HCT116 (cell line): Measurements from ENCODE around the gene PPP6R3. TPM values are rescaled to one million over a fixed set of nuclear protein-coding genes. Genes with fewer than 3 reads are reported as not detected.

Source experiments
- ATAC-seq: fragments of 200-7000 bp; cut with Tn5 transposase; 2 replicates; pipeline ENCODE4 v1.9.1; 2020; ENCODE audit warnings: mild to moderate bottlenecking, moderate library complexity
- BruUV-seq: library from RNA; stranded (reverse); fragments of 400-500 nt; replicated peaks from 2 replicates; lab custom pipeline; 2021; lab: Mats Ljungman, UMichigan
- CTCF ChIA-PET: fragments of 300-600 bp; sonication (Branson Sonifier 250); formaldehyde crosslinking; loops from one replicate; lab custom pipeline; 2021; ENCODE audit warnings: antibody characterized with exemption; lab: Charles Lee
- POLR2A ChIA-PET: fragments of 300-600, 350-600 bp; sonication (Branson Sonifier 250); formaldehyde crosslinking; loops from one replicate; lab custom pipeline; 2021; ENCODE audit warnings: antibody characterized with exemption; lab: Charles Lee
- RAD21 ChIA-PET, 2 experiments: fragments of 300-600 bp; sonication (Branson Sonifier 250); formaldehyde crosslinking; loops; one replicate each; lab custom pipeline; 2023; ENCODE audit warnings: low total read pairs in 2 of 2; ENCODE audit not compliant: uncharacterized antibody in 2 of 2, unreplicated experiment in 2 of 2, low non-redundant PET in 1 of 2; lab: Charles Lee
- DNase-seq: peaks from one replicate; pipeline ENCODE4 v3.0.0-alpha.2; 2010; ENCODE audit warnings: low read depth, low spot score
- H2AFZ ChIP-seq: fragments of 200-600 bp; shearing (Covaris generic), sonication (generic); 2 replicates; pipeline ENCODE4 v1.6.1; 2017; ENCODE audit warnings: low read depth, mixed run types, mixed read lengths, antibody characterized with exemption, low read length; ENCODE audit not compliant: poor library complexity, severe bottlenecking
- H3K27ac ChIP-seq: 2 replicates; pipeline ENCODE4 v1.5.1; 2012; ENCODE audit warnings: low read depth, low read length
- H3K27me3 ChIP-seq: fragments of 200-600 bp; sonication (generic); 2 replicates; pipeline ENCODE4 v1.6.1; 2016; ENCODE audit warnings: mixed run types, low read length, mixed read lengths; ENCODE audit not compliant: insufficient read depth
- H3K36me3 ChIP-seq, 2 experiments: fragments of 200-500 bp in 1 of 2; fragments of 200-600 bp in 1 of 2; sonication (Bioruptor generic) in 1 of 2; sonication (generic) in 1 of 2; 2 replicates each; pipeline versions ENCODE4 v1.5.1 to v1.6.1; 2014 to 2016; ENCODE audit warnings: low read length in 2 of 2, inconsistent platforms in 1 of 2, mixed read lengths in 1 of 2, mixed run types in 1 of 2; ENCODE audit not compliant: insufficient read depth in 2 of 2, control insufficient read depth in 1 of 2
- H3K4me1 ChIP-seq, 2 experiments: fragments of 200-600 bp in 1 of 2; sonication (generic) in 1 of 2; 2 replicates each; pipeline versions ENCODE4 v1.5.1 to v1.6.1; 2012 to 2017; ENCODE audit warnings: low read length in 2 of 2, inconsistent platforms in 1 of 2, mild to moderate bottlenecking in 1 of 2, mixed read lengths in 1 of 2, mixed run types in 1 of 2, moderate library complexity in 1 of 2; ENCODE audit not compliant: insufficient read depth in 2 of 2, control insufficient read depth in 1 of 2
- H3K4me2 ChIP-seq: fragments of 200-600 bp; sonication (generic); 2 replicates; pipeline ENCODE4 v1.6.1; 2017; ENCODE audit warnings: mixed run types, low read length, mixed read lengths
- H3K4me3 ChIP-seq, 2 experiments: fragments of 200-600 bp in 1 of 2; sonication (generic) in 1 of 2; replicated peaks in 1 of 2; 2 replicates each; pipeline ENCODE4 v1.5.1; 2011 to 2016; ENCODE audit warnings: low read length in 2 of 2, control low read depth in 1 of 2, low read depth in 1 of 2, mild to moderate bottlenecking in 1 of 2, mixed read lengths in 1 of 2, mixed run types in 1 of 2
- H3K79me2 ChIP-seq: fragments of 200-600 bp; sonication (generic); 2 replicates; pipeline ENCODE4 v1.6.1; 2017; ENCODE audit warnings: mild to moderate bottlenecking, mixed run types, low read length, moderate library complexity, mixed read lengths; ENCODE audit not compliant: insufficient read depth
- H3K9ac ChIP-seq: fragments of 200-600 bp; sonication (generic); 2 replicates; pipeline ENCODE4 v1.6.1; 2016; ENCODE audit warnings: low read length, mixed read lengths
- H3K9me2 ChIP-seq: fragments of 200-600 bp; sonication (generic), shearing (Covaris generic); 2 replicates; pipeline ENCODE4 v1.6.1; 2017; ENCODE audit warnings: mixed run types, mild to moderate bottlenecking, moderate library complexity; ENCODE audit not compliant: insufficient read depth
- H3K9me3 ChIP-seq, 2 experiments: fragments of 200-500 bp in 1 of 2; fragments of 200-600 bp in 1 of 2; sonication (Bioruptor generic) in 1 of 2; sonication (generic) in 1 of 2; 2 replicates each; pipeline ENCODE4 v1.6.1; 2014 to 2017; ENCODE audit warnings: low read length in 2 of 2, mixed read lengths in 2 of 2, inconsistent platforms in 1 of 2, low read depth in 1 of 2, mild to moderate bottlenecking in 1 of 2, mixed run types in 1 of 2, moderate library complexity in 1 of 2; ENCODE audit not compliant: control insufficient read depth in 1 of 2, insufficient read depth in 1 of 2
- H4K20me1 ChIP-seq: fragments of 200-600 bp; sonication (generic), shearing (Covaris generic); 2 replicates; pipeline ENCODE4 v1.6.1; 2017; ENCODE audit warnings: mixed run types, mild to moderate bottlenecking, moderate library complexity; ENCODE audit not compliant: insufficient read depth
- CBX3 ChIP-seq: IDR thresholded peaks from 2 replicates; pipeline ENCODE4 v1.6.1; 2012; ENCODE audit warnings: low read depth
- CTCF ChIP-seq, 3 experiments: fragments of 200-600 bp in 1 of 3; sonication (generic) in 1 of 3; IDR thresholded peaks in 2 of 3; conservative IDR thresholded peaks in 1 of 3; 2 replicates each; pipeline ENCODE4 v1.5.1; 2012 to 2017; ENCODE audit warnings: low read depth in 2 of 3, low read length in 2 of 3, antibody characterized with exemption in 1 of 3, borderline replicate concordance in 1 of 3, control low read depth in 1 of 3, mild to moderate bottlenecking in 1 of 3, mixed read lengths in 1 of 3, mixed run types in 1 of 3, moderate library complexity in 1 of 3; ENCODE audit not compliant: insufficient read depth in 1 of 3
- EGR1 ChIP-seq: IDR thresholded peaks from 2 replicates; pipeline ENCODE4 v1.6.1; 2012; ENCODE audit warnings: low read depth
- ELF1 ChIP-seq: IDR thresholded peaks from 2 replicates; pipeline ENCODE4 v1.6.1; 2012; ENCODE audit warnings: low read depth, borderline replicate concordance
- EZH2phosphoT487 ChIP-seq: fragments of 200-600 bp; IDR thresholded peaks from 2 replicates; pipeline ENCODE4 v1.6.1; 2018; ENCODE audit warnings: antibody characterized with exemption, borderline replicate concordance
- JUND ChIP-seq: IDR thresholded peaks from 2 replicates; pipeline ENCODE4 v1.6.1; 2012
- MAX ChIP-seq: IDR thresholded peaks from 2 replicates; pipeline ENCODE4 v1.6.1; 2012
- POLR2A ChIP-seq: IDR thresholded peaks from 2 replicates; pipeline ENCODE4 v1.7.0; 2011; ENCODE audit warnings: borderline replicate concordance; ENCODE audit not compliant: insufficient read depth, insufficient read length; ENCODE audit errors: extremely low read depth
- POLR2AphosphoS5 ChIP-seq: IDR thresholded peaks from 2 replicates; pipeline ENCODE4 v1.6.1; 2011; ENCODE audit warnings: mild to moderate bottlenecking, low read depth, low read length, moderate library complexity
- SIN3A ChIP-seq: IDR thresholded peaks from 2 replicates; pipeline ENCODE4 v1.6.1; 2012; ENCODE audit warnings: low read depth
- SP1 ChIP-seq: IDR thresholded peaks from 2 replicates; pipeline ENCODE4 v1.6.1; 2012; ENCODE audit warnings: low read depth
- SRF ChIP-seq: IDR thresholded peaks from 2 replicates; pipeline ENCODE4 v1.6.1; 2012; ENCODE audit warnings: low read depth
- YY1 ChIP-seq: IDR thresholded peaks from 2 replicates; pipeline ENCODE4 v1.6.1; 2011; ENCODE audit warnings: low read length, low read depth, moderate library complexity, mild to moderate bottlenecking; ENCODE audit not compliant: insufficient replicate concordance; ENCODE audit errors: extremely low read depth
- ZFX ChIP-seq: fragments of 450-650 bp; IDR thresholded peaks from 2 replicates; pipeline ENCODE4 v1.6.1; 2017
- ZNF274 ChIP-seq: fragments of 200-500 bp; sonication (Bioruptor generic); IDR thresholded peaks from 2 replicates; pipeline ENCODE4 v1.6.1; 2014; ENCODE audit warnings: mild to moderate bottlenecking, low read depth, low read length, inconsistent platforms
- intact Hi-C: fragments of 100-400 bp; cut with micrococcal nuclease; formaldehyde crosslinking; loops from 2 replicates; pipeline ENCODE4 v1.10.0; 2022
- total RNA-seq: library from RNA; stranded (reverse); gene quantifications from one replicate; pipeline ENCODE4 v1.2.1, GENCODE V29; 2021; ENCODE audit not compliant: unreplicated experiment
- TF ChIP-seq, protein P1 (sequence below): IDR thresholded peaks from 2 replicates; pipeline ENCODE4 v1.6.1; 2012; ENCODE audit warnings: low read depth

Gene PPP6R3
- total RNA-seq, 1 experiment from 2014 or later = 113 TPM

- no peak for TF ChIP-seq MAX
- TF ChIP-seq SIN3A = no peak
- no peak for TF ChIP-seq SRF
- TF ChIP-seq, all 23 proteins: peak for 0
Measured at GRCh38 chr11:68423481-68423880, 37.1 kb upstream of the PPP6R3 start (continued).

DNA sequence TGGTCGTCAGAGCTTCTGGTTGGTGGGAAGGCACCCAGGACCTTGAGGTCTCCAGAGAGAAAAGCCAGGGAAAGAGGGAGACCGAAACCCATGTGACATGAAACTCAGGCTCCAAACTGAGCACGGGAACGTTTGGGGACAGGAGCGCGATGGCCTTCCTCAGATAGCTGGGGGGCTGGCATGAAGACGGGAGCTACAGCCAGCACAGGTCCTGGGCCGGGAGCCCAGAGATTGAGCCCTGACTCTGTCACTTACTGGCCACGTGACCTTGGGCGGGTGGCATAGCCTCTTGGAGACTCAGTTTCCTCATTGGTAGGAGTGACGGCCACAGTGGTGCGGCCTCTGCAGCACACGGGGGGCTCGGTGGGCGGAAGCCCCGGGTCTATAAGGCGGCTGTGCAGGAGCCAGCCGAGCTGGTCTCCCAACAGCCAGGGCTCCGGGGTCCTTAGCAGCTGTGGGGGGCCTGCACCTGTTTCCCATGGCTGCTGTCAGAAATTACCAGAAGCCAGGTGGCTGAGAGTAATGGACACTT lies 36.4 kb upstream of the PPP6R3 start:
- DNase-seq (no peak), ATAC-seq (no peak)
- ChIA-PET RAD21 (no interaction called here), POLR2A (no interaction called here), CTCF (no interaction called here)
- Histone ChIP-seq H3K79me2 (0 out of 2 replicates have a peak, but pooled peaks cover 2% of the 10 kb centered on the region), H3K4me1 (no peaks in the 10 kb centered on the region), H2AFZ (no peak overlapping the region), H3K4me2 (no peak overlapping the region), H3K9ac (no peak overlapping the region), H3K36me3 (peaks cover 4 to 11% of the 10 kb centered on the region in 2 experiments; a peak in 2 of 4 replicates), H4K20me1 (no peaks in the 10 kb centered on the region), H3K9me3 (peaks cover under 1 to 2% of the 10 kb centered on the region in 2 experiments; a peak in 1 of 4 replicates), H3K27ac (no peak overlapping the region), H3K9me2 (no peaks in the 10 kb centered on the region), H3K4me3 (no peak overlapping the region), H3K27me3 (no peaks in the 10 kb centered on the region)
- TF ChIP-seq ZNF274 = no peak
- no peak for TF ChIP-seq POLR2A
- TF ChIP-seq ELF1 = no peak
- TF ChIP-seq EGR1 = no peak
- no peak for TF ChIP-seq MAX
- TF ChIP-seq JUND = no peak
- no peak for TF ChIP-seq CTCF (IDR thresholded peaks at IDR 0.05 in 2 of 3, conservative IDR thresholded peaks at IDR 0.05 in 1 of 3; ENCODE audit: borderline replicate concordance in 1 of 3, insufficient read depth in 1 of 3, low read depth in 2 of 3, low read length in 2 of 3)
- TF ChIP-seq SP1 = no peak
- TF ChIP-seq CBX3 = no peak
- no peak for TF ChIP-seq ZFX
- TF ChIP-seq, protein P1, sequence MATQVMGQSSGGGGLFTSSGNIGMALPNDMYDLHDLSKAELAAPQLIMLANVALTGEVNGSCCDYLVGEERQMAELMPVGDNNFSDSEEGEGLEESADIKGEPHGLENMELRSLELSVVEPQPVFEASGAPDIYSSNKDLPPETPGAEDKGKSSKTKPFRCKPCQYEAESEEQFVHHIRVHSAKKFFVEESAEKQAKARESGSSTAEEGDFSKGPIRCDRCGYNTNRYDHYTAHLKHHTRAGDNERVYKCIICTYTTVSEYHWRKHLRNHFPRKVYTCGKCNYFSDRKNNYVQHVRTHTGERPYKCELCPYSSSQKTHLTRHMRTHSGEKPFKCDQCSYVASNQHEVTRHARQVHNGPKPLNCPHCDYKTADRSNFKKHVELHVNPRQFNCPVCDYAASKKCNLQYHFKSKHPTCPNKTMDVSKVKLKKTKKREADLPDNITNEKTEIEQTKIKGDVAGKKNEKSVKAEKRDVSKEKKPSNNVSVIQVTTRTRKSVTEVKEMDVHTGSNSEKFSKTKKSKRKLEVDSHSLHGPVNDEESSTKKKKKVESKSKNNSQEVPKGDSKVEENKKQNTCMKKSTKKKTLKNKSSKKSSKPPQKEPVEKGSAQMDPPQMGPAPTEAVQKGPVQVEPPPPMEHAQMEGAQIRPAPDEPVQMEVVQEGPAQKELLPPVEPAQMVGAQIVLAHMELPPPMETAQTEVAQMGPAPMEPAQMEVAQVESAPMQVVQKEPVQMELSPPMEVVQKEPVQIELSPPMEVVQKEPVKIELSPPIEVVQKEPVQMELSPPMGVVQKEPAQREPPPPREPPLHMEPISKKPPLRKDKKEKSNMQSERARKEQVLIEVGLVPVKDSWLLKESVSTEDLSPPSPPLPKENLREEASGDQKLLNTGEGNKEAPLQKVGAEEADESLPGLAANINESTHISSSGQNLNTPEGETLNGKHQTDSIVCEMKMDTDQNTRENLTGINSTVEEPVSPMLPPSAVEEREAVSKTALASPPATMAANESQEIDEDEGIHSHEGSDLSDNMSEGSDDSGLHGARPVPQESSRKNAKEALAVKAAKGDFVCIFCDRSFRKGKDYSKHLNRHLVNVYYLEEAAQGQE = no peak
- TF ChIP-seq SIN3A = no peak
- TF ChIP-seq YY1 = no peak
- TF ChIP-seq SRF = no peak
- TF ChIP-seq POLR2AphosphoS5 = no peak
- TF ChIP-seq EZH2phosphoT487 = no peak
- BruUV-seq = no TSS peak
- intact Hi-C loops = no loop called here
